Endothelial cell (in vitro differentiated cells): ENCODE measurements around the gene CREB5. TPM values are rescaled to one million over a fixed set of nuclear protein-coding genes. Genes with fewer than 3 reads are reported as not detected.

Experiments used
- DNase-seq: peaks from one replicate; pipeline ENCODE4 v3.0.0; 2021; ENCODE audit warnings: low spot score
- H3K27ac Mint-ChIP-seq: one replicate; pipeline ENCODE4 v1.8.0; 2021; ENCODE audit warnings: mixed read lengths, inconsistent platforms; ENCODE audit not compliant: unreplicated experiment
- H3K27me3 Mint-ChIP-seq: one replicate; pipeline ENCODE4 v1.8.0; 2021; ENCODE audit warnings: mild to moderate bottlenecking, moderate library complexity, mixed read lengths, inconsistent platforms; ENCODE audit not compliant: unreplicated experiment
- H3K36me3 Mint-ChIP-seq: one replicate; pipeline ENCODE4 v1.8.0; 2021; ENCODE audit warnings: mild to moderate bottlenecking, low read depth, mixed read lengths, inconsistent platforms; ENCODE audit not compliant: unreplicated experiment
- H3K4me1 Mint-ChIP-seq: one replicate; pipeline ENCODE4 v1.8.0; 2021; ENCODE audit warnings: mild to moderate bottlenecking, mixed read lengths, inconsistent platforms; ENCODE audit not compliant: unreplicated experiment
- H3K4me3 Mint-ChIP-seq: one replicate; pipeline ENCODE4 v1.8.0; 2021; ENCODE audit warnings: mild to moderate bottlenecking, mixed read lengths, inconsistent platforms; ENCODE audit not compliant: unreplicated experiment
- H3K9me3 Mint-ChIP-seq: one replicate; pipeline ENCODE4 v1.8.0; 2021; ENCODE audit warnings: mixed read lengths, inconsistent platforms; ENCODE audit not compliant: unreplicated experiment
- total RNA-seq: library from RNA; stranded (reverse); fragmentation: NEBNext Ultra II Directional; extraction: Animal tissue kit (Norgen Biotek cat#: 25700); gene quantifications from one replicate; pipeline ENCODE4 v1.2.1, GENCODE V29; 2021; ENCODE audit not compliant: unreplicated experiment
- TF ChIP-seq, protein P1 (sequence below): fragments of 200-600 bp; sonication (generic); IDR thresholded peaks from one replicate; pipeline ENCODE4 v1.5.0; 2021; ENCODE audit warnings: antibody characterized with exemption; ENCODE audit not compliant: unreplicated experiment

Gene CREB5
- total RNA-seq, 1 donor from 2014 or later, result 5.6 TPM

DNA sequence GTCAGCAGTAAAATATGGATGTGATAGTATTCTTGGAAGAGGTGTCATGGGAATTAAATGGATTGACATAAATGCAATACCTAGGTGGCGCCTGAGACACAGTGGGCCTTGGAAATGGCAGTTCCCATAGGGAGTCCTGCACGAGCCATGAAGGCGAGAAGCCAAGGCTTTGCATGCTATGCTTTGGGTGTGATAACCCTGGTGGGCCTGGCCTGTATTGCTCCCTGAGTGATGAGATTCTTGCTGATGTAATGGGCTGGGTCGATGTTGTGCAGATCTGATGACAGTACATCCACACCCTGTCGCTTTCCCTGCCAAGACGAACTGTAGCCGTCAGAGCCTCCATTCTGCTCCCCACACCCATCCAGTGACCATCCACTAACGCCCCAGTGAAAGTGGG, 46.4 kb downstream of the CREB5 start:
- H3K4me1 Mint-ChIP-seq, result no peaks in the 10 kb centered on the region
- no peak overlapping the region for H3K4me3 Mint-ChIP-seq
- H3K9me3 Mint-ChIP-seq, result no peaks in the 10 kb centered on the region
- H3K27me3 Mint-ChIP-seq, result no peaks in the 10 kb centered on the region
- TF ChIP-seq, protein P1, sequence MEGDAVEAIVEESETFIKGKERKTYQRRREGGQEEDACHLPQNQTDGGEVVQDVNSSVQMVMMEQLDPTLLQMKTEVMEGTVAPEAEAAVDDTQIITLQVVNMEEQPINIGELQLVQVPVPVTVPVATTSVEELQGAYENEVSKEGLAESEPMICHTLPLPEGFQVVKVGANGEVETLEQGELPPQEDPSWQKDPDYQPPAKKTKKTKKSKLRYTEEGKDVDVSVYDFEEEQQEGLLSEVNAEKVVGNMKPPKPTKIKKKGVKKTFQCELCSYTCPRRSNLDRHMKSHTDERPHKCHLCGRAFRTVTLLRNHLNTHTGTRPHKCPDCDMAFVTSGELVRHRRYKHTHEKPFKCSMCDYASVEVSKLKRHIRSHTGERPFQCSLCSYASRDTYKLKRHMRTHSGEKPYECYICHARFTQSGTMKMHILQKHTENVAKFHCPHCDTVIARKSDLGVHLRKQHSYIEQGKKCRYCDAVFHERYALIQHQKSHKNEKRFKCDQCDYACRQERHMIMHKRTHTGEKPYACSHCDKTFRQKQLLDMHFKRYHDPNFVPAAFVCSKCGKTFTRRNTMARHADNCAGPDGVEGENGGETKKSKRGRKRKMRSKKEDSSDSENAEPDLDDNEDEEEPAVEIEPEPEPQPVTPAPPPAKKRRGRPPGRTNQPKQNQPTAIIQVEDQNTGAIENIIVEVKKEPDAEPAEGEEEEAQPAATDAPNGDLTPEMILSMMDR, result no peak
- H3K36me3 Mint-ChIP-seq, result no peaks in the 10 kb centered on the region
- no peak overlapping the region for H3K27ac Mint-ChIP-seq
- DNase-seq, result no peak

DNA sequence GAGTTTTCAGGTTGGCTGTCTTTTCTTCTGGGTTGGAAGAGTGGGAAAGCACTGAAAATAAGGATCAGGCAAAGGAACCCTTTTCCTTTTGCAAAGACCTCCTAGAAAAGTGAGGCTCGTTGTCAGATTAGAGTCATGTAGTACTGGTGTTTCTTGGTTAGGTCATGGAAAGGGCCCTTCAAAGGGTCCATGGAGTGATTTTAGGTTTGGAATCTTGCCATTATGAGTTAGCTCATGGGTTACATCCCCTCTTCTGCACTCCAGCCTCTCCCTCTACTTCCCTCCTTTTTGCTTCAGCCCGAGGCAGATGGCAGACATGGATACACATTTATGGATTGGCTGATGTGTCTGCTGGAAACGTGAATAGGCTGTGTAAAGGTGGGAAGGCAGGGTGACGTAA, 47.0 kb downstream of the CREB5 start:
- DNase-seq, result no peak
- Mint-ChIP-seq H3K27me3 (no peaks in the 10 kb centered on the region), H3K9me3 (no peaks in the 10 kb centered on the region), H3K4me1 (no peaks in the 10 kb centered on the region), H3K4me3 (no peak overlapping the region), H3K36me3 (no peaks in the 10 kb centered on the region), H3K27ac (no peak overlapping the region)
- TF ChIP-seq, protein P1, result no peak

DNA sequence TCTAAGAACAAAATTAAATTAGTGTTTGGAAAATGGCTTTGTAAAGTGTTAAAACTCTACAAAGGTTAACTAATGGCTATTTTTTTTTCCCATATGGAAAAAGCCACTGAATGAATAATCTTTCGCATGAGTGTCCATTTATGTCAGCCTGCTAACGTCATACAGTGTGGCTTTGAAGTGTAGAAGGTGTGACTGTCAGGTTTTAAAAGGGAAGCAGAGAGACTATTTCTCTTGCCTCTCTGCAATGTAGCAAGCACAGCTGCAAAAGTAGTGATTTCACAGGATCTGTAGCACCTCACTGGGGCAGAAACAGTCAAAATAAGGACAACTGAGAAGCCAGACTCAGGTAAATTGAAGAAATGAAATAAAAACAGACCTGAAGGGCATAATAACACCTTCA, 53.4 kb downstream of the CREB5 start:
- no peaks in the 10 kb centered on the region for H3K36me3 Mint-ChIP-seq
- no peak overlapping the region for H3K27ac Mint-ChIP-seq
- no peak for DNase-seq
- TF ChIP-seq, protein P1, result no peak
- no peaks in the 10 kb centered on the region for H3K9me3 Mint-ChIP-seq
- no peaks in the 10 kb centered on the region for H3K4me1 Mint-ChIP-seq
- H3K27me3 Mint-ChIP-seq, result no peaks in the 10 kb centered on the region
- H3K4me3 Mint-ChIP-seq, result no peak overlapping the region

DNA sequence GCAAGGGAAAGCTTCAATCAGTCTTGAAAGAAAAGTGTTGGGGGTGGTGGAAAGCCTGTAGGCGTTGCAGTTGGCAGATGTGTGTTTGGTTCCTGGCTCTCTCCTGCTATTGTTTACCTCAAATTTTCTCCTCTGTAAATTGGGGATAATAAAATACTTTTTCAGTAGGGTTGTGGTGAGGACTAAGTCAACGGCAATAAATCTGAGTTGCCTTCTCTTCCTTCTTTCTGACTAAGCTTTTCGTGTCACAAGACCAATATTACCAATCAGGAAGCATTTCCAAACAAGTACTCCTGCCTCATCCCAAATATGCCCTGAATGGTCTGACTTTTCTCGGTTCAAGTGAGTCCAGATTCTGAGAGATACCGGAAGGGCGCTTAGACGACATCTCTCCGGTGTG, 54.0 kb downstream of the CREB5 start:
- no peak for DNase-seq
- H3K36me3 Mint-ChIP-seq, result no peaks in the 10 kb centered on the region
- H3K27ac Mint-ChIP-seq, result no peak overlapping the region
- no peaks in the 10 kb centered on the region for H3K9me3 Mint-ChIP-seq
- H3K27me3 Mint-ChIP-seq, result no peaks in the 10 kb centered on the region
- H3K4me3 Mint-ChIP-seq, result no peak overlapping the region
- H3K4me1 Mint-ChIP-seq, result no peaks in the 10 kb centered on the region
- TF ChIP-seq, protein P1, result no peak

DNA sequence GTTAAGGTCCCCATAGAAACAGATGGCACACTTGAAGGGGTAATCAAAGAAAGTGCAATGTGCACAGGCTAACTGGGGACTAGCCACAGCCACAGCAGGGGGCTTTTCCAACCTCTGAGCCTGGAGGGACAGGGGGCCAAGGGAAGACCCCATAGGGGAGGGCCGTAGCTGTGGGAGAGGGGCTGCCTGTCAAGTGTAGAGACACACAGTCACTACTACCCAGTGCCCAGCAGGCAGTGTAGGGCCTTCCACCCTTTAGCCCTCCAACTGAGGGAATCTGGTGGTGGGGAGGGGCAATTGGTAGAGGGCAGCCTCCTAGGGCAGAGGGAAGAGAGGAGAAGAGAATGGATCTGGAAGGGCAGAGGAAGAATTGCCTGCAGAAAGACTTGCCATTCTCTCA, 54.6 kb downstream of the CREB5 start:
- TF ChIP-seq, protein P1, result no peak
- DNase-seq, result no peak
- H3K9me3 Mint-ChIP-seq, result no peaks in the 10 kb centered on the region
- H3K27ac Mint-ChIP-seq, result no peak overlapping the region
- H3K4me1 Mint-ChIP-seq, result no peaks in the 10 kb centered on the region
- H3K4me3 Mint-ChIP-seq, result no peak overlapping the region
- no peaks in the 10 kb centered on the region for H3K36me3 Mint-ChIP-seq
- H3K27me3 Mint-ChIP-seq, result no peaks in the 10 kb centered on the region
